Measurements from ENCODE around the gene FOXN3.

The FOXN3 gene

DNA sequence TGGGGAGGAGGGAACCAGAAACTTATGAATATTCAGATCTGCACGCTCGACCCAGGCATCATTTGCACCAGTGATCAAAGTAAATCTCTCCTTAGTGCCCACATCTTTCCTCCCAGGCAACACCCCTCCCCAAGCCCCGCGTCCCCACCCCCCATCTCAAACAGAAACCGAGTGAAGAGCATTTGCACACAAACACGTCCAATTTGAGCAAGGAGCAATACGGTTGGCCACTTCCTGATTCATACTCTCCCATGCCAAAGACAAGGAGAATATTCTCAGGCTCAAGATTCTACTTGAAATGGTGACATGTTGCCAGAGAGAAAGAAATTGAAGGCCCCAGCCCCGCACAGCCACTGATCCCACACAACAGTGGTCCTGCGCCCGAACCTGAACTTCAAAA, 7.1 kb downstream of the FOXN3 start:
- no peak overlapping the region for H3K4me3 ChIP-seq (replicated peaks; ENCODE audit: insufficient read depth, low read length)
- DNase-seq (ENCODE audit: low read depth in 1 of 2, low spot score in 1 of 2) = no peak
- TF ChIP-seq GABPA (IDR thresholded peaks at IDR 0.05; ENCODE audit: low read depth) (no peak), REST (IDR thresholded peaks at IDR 0.05; ENCODE audit: insufficient replicate concordance, low read depth) (no peak), SPI1 (IDR thresholded peaks at IDR 0.05; ENCODE audit: borderline replicate concordance, low read depth) (peak; percentile 18; the same call in 1 of the 2 replicates)
- no peak overlapping the region for H3K27ac ChIP-seq (replicated peaks)
- H3K27me3 ChIP-seq (ENCODE audit: insufficient read depth, poor library complexity, severe bottlenecking) = no peaks in the 10 kb centered on the region

- H3K4me3 ChIP-seq (replicated peaks; ENCODE audit: insufficient read depth, low read length) = no peak overlapping the region
- TF ChIP-seq REST (IDR thresholded peaks at IDR 0.05; ENCODE audit: insufficient replicate concordance, low read depth) (no peak), CTCF (IDR thresholded peaks at IDR 0.05; ENCODE audit: insufficient read depth, low read length) (no peak), POLR2AphosphoS5 (IDR thresholded peaks at IDR 0.05; ENCODE audit: low read depth) (no peak)
- DNase-seq (ENCODE audit: low read depth in 1 of 2, low spot score in 1 of 2) = no peak
- no peaks in the 10 kb centered on the region for H3K27me3 ChIP-seq (ENCODE audit: insufficient read depth, poor library complexity, severe bottlenecking)
- no peak overlapping the region for H3K27ac ChIP-seq (replicated peaks)
Observed at GRCh38 chr14:89408907-89409700, 7.9 kb downstream of the FOXN3 start.

DNA sequence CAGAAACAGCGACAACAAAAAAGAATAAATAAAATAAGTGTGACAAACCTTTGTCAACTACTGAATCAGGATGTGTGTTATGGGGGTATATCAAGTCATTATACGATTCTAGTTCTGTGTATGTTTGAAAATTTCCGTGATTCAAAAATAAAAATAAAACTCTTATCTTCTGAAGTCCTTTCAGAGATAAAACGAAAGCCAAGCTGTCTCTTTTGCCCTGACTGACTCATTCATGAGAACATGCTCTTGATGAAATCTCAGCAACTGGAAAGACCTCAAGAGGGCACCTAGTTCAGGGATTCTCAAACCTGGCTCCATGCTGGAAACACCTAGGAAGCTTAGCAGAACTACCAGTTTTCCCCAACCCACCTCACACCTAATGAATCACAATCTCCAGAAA, 9.2 kb downstream of the FOXN3 start:
- DNase-seq (ENCODE audit: low read depth in 1 of 2, low spot score in 1 of 2) = no peak
- TF ChIP-seq CTCF (IDR thresholded peaks at IDR 0.05; ENCODE audit: insufficient read depth, low read length) (no peak), GABPA (IDR thresholded peaks at IDR 0.05; ENCODE audit: low read depth) (no peak), POLR2AphosphoS5 (IDR thresholded peaks at IDR 0.05; ENCODE audit: low read depth) (no peak), SPI1 (IDR thresholded peaks at IDR 0.05; ENCODE audit: borderline replicate concordance, low read depth) (no peak), REST (IDR thresholded peaks at IDR 0.05; ENCODE audit: insufficient replicate concordance, low read depth) (no peak)
- Histone ChIP-seq H3K27ac (replicated peaks) (no peak overlapping the region), H3K27me3 (ENCODE audit: insufficient read depth, poor library complexity, severe bottlenecking) (no peaks in the 10 kb centered on the region), H3K4me3 (replicated peaks; ENCODE audit: insufficient read depth, low read length) (no peak overlapping the region)

Measured in HL-60 (cell line).